CD14-positive monocyte (primary cell): ENCODE measurements around the gene CDH8. TPM values are rescaled to one million over a fixed set of nuclear protein-coding genes. Genes with fewer than 3 reads are reported as not detected.

Experiments
- DNase-seq, 3 donors: peaks; one replicate each; pipeline ENCODE4 v3.0.0-alpha.2; 2011 to 2022
- H2AFZ ChIP-seq: 2 replicates; pipeline ENCODE4 v1.6.0; 2012; ENCODE audit warnings: mild to moderate bottlenecking, low read depth, low read length, inconsistent platforms; ENCODE audit not compliant: insufficient read depth, poor library complexity, severe bottlenecking
- H3K27ac ChIP-seq, 2 donors: 1 replicate in 1 of 2; 2 replicates in 1 of 2; pipeline ENCODE4 v1.5.1; 2012 to 2013; ENCODE audit warnings: low read length in 2 of 2, control low read depth in 1 of 2, inconsistent platforms in 1 of 2, low read depth in 1 of 2, mild to moderate bottlenecking in 1 of 2
- H3K27me3 ChIP-seq, 2 donors: one replicate each; pipeline versions ENCODE4 v1.6.0 to v1.6.1; 2011 to 2013; ENCODE audit warnings: low read length in 2 of 2; ENCODE audit not compliant: control insufficient read depth in 2 of 2, insufficient read depth in 2 of 2
- H3K36me3 ChIP-seq, 2 donors: replicated peaks in 1 of 2; 1 replicate in 1 of 2; 2 replicates in 1 of 2; pipeline versions ENCODE4 v1.5.1 to v1.6.1; 2012 to 2013; ENCODE audit warnings: low read length in 2 of 2, control low read depth in 1 of 2, inconsistent platforms in 1 of 2, mild to moderate bottlenecking in 1 of 2; ENCODE audit not compliant: insufficient read depth in 2 of 2, control insufficient read depth in 1 of 2
- H3K4me1 ChIP-seq, 2 donors: 1 replicate in 1 of 2; 2 replicates in 1 of 2; pipeline versions ENCODE4 v1.5.1 to v1.6.1; 2012 to 2013; ENCODE audit warnings: low read length in 2 of 2, control low read depth in 1 of 2, inconsistent platforms in 1 of 2, mild to moderate bottlenecking in 1 of 2, moderate library complexity in 1 of 2; ENCODE audit not compliant: insufficient read depth in 2 of 2, control insufficient read depth in 1 of 2
- H3K4me2 ChIP-seq: replicated peaks from 2 replicates; pipeline ENCODE3; 2012; ENCODE audit warnings: low read length, moderate library complexity, mild to moderate bottlenecking; ENCODE audit not compliant: poor library complexity, severe bottlenecking; ENCODE audit errors: extremely low read depth
- H3K4me3 ChIP-seq, 3 experiments: fragments of 200-600 bp in 1 of 3; sonication (generic) in 1 of 3; replicated peaks in 1 of 3; 1 replicate in 2 of 3; 2 replicates in 1 of 3; pipeline ENCODE4 v1.5.1; 2011 to 2013; ENCODE audit warnings: low read length in 3 of 3, mild to moderate bottlenecking in 3 of 3, control low read depth in 2 of 3, low read depth in 2 of 3, inconsistent platforms in 1 of 3, moderate library complexity in 1 of 3
- H3K79me2 ChIP-seq: 2 replicates; pipeline ENCODE4 v1.6.0; 2012; ENCODE audit warnings: mild to moderate bottlenecking, control low read depth, inconsistent platforms, low read length, moderate library complexity; ENCODE audit not compliant: insufficient read depth
- H3K9ac ChIP-seq: 2 replicates; pipeline ENCODE4 v1.6.0; 2017; ENCODE audit warnings: low read length, mild to moderate bottlenecking; ENCODE audit not compliant: insufficient read depth, poor library complexity, severe bottlenecking
- H3K9me3 ChIP-seq, 2 donors: replicated peaks in 1 of 2; 1 replicate in 1 of 2; 2 replicates in 1 of 2; pipeline versions ENCODE4 v1.5.1 to v1.6.1; 2012 to 2013; ENCODE audit warnings: low read length in 2 of 2, control low read depth in 1 of 2; ENCODE audit not compliant: control insufficient read depth in 1 of 2, insufficient read depth in 1 of 2
- H4K20me1 ChIP-seq: 2 replicates; pipeline ENCODE4 v1.6.0; 2012; ENCODE audit warnings: mild to moderate bottlenecking, low read length, control low read depth, moderate library complexity; ENCODE audit not compliant: insufficient read depth
- H3K27ac Mint-ChIP-seq, 7 donors: one replicate each; pipeline ENCODE4 v1.8.0; 2020; ENCODE audit warnings: mild to moderate bottlenecking in 7 of 7, mixed read lengths in 7 of 7, moderate library complexity in 6 of 7, inconsistent platforms in 2 of 7
- H3K27me3 Mint-ChIP-seq, 3 donors: one replicate each; pipeline ENCODE4 v1.8.0; 2021 to 2022; ENCODE audit warnings: low read depth in 3 of 3, mild to moderate bottlenecking in 3 of 3, mixed read lengths in 3 of 3, moderate library complexity in 3 of 3, inconsistent platforms in 1 of 3
- H3K36me3 Mint-ChIP-seq, 2 donors: one replicate each; pipeline ENCODE4 v1.8.0; 2020; ENCODE audit warnings: mixed read lengths in 2 of 2, inconsistent platforms in 1 of 2, mild to moderate bottlenecking in 1 of 2
- H3K4me1 Mint-ChIP-seq: one replicate; pipeline ENCODE4 v1.8.0; 2020; ENCODE audit warnings: mild to moderate bottlenecking, mixed read lengths
- H3K4me3 Mint-ChIP-seq, 2 donors: one replicate each; pipeline ENCODE4 v1.8.0; 2020; ENCODE audit warnings: mild to moderate bottlenecking in 2 of 2, mixed read lengths in 2 of 2, moderate library complexity in 1 of 2
- H3K9me3 Mint-ChIP-seq, 7 donors: one replicate each; pipeline ENCODE4 v1.8.0; 2020 to 2022; ENCODE audit warnings: mixed read lengths in 7 of 7, mild to moderate bottlenecking in 6 of 7, moderate library complexity in 6 of 7, inconsistent platforms in 2 of 7
- WGBS: methylation state at CpG from one replicate; pipeline ENCODE4 v1.1.5; 2013; ENCODE audit warnings: missing lambda C conversion rate; ENCODE audit not compliant: insufficient coverage; 5-methylcytosine and 5-hydroxymethylcytosine counted together
- intact Hi-C, 2 donors: fragments of 100-400 bp; cut with micrococcal nuclease; formaldehyde crosslinking; loops; one replicate each; pipeline versions ENCODE4 v1.15.0 to v1.15.1; 2023
- polyA plus RNA-seq, 3 donors: library from polyadenylated mRNA; depleted of rRNA in 1 of 3; unstranded in 2 of 3; stranded (reverse) in 1 of 3; fragments of 300-500 nt in 2 of 3; fragments of >200 nt in 1 of 3; fragmentation: Illumina TruSeq in 2 of 3; gene quantifications; 1 replicate in 2 of 3; 2 replicates in 1 of 3; pipeline ENCODE4 v1.2.3, GENCODE V29; 2012 to 2021
- TF ChIP-seq, protein P1 (sequence below): fragments of 200-600 bp; IDR thresholded peaks from one replicate; pipeline ENCODE4 v1.8.0; 2022; ENCODE audit warnings: antibody characterized with exemption, mild to moderate bottlenecking

CDH8 gene
- polyA plus RNA-seq, 3 donors, result not detected

DNA sequence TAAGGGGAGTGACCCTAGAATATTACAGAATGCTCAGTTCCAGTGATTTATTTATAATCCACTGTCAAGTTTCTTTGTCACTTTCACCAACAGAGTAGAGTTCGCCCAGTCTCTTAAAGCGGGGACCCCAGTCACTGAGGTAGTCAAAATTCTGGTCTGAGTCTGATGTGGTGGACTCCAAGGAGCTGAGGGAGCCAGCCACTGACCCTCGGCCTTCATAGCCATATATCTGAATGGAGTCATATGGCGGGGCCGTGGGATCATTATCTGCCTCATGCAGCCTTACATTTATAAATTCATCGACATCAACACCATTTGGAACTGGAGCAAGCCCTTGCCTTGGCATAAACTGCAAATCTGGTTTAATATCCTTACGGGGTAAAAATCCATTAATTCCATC, 382.7 kb downstream of the CDH8 start:
- no peak overlapping the region for H3K4me3 Mint-ChIP-seq
- Histone ChIP-seq H3K4me2 (no peak overlapping the region), H3K9me3 (no peaks in the 10 kb centered on the region), H3K27me3 (no peaks in the 10 kb centered on the region), H3K36me3 (no peaks in the 10 kb centered on the region), H3K27ac (no peak overlapping the region), H3K4me1 (no peaks in the 10 kb centered on the region), H4K20me1 (no peaks in the 10 kb centered on the region), H3K4me3 (no peak overlapping the region), H2AFZ (no peak overlapping the region), H3K79me2 (no peaks in the 10 kb centered on the region), H3K9ac (no peak overlapping the region)
- intact Hi-C loops, result no loop called here
- no peak overlapping the region for H3K27ac Mint-ChIP-seq
- WGBS, result 100% methylated on average over 5 of the region's 7 CpGs
- TF ChIP-seq, protein P1, sequence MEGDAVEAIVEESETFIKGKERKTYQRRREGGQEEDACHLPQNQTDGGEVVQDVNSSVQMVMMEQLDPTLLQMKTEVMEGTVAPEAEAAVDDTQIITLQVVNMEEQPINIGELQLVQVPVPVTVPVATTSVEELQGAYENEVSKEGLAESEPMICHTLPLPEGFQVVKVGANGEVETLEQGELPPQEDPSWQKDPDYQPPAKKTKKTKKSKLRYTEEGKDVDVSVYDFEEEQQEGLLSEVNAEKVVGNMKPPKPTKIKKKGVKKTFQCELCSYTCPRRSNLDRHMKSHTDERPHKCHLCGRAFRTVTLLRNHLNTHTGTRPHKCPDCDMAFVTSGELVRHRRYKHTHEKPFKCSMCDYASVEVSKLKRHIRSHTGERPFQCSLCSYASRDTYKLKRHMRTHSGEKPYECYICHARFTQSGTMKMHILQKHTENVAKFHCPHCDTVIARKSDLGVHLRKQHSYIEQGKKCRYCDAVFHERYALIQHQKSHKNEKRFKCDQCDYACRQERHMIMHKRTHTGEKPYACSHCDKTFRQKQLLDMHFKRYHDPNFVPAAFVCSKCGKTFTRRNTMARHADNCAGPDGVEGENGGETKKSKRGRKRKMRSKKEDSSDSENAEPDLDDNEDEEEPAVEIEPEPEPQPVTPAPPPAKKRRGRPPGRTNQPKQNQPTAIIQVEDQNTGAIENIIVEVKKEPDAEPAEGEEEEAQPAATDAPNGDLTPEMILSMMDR, result no peak
- H3K27me3 Mint-ChIP-seq, result peaks cover 0 to 2% (median 0%) of the 10 kb centered on the region in 3 donors
- H3K9me3 Mint-ChIP-seq, result peaks cover 0 to 2% (median 0%) of the 10 kb centered on the region in 7 donors
- no peaks in the 10 kb centered on the region for H3K36me3 Mint-ChIP-seq
- no peak for DNase-seq
- no peaks in the 10 kb centered on the region for H3K4me1 Mint-ChIP-seq

DNA sequence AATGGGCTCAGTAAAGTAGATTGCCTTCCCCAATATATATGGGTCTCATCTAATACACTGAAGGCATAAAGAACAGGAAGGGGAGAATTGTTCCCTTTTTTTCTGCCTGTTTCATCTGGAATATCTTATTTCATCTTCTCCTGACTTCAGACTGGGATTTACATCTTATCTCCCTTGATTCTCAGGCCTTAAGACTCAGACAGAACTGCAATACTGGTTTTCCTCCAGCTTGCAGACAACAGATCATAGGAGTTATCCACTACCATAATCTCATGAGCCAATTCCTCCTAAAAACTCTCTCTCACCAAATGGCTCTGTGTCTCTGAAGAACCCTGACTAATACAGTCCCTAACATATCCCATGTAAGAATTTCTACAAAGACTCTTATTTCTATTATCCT, 390.7 kb downstream of the CDH8 start:
- H4K20me1 ChIP-seq, result no peaks in the 10 kb centered on the region
- no peak overlapping the region for H3K9ac ChIP-seq
- intact Hi-C loops, result no loop called here
- Mint-ChIP-seq H3K27ac (no peak overlapping the region), H3K4me1 (no peaks in the 10 kb centered on the region), H3K27me3 (no peaks in the 10 kb centered on the region), H3K36me3 (no peaks in the 10 kb centered on the region), H3K9me3 (no peaks in the 10 kb centered on the region), H3K4me3 (no peak overlapping the region)
- no peaks in the 10 kb centered on the region for H3K36me3 ChIP-seq
- no peak overlapping the region for H2AFZ ChIP-seq
- no peaks in the 10 kb centered on the region for H3K79me2 ChIP-seq
- H3K4me1 ChIP-seq, result no peaks in the 10 kb centered on the region
- no peak for DNase-seq
- H3K4me3 ChIP-seq, result no peak overlapping the region
- no peak overlapping the region for H3K4me2 ChIP-seq
- TF ChIP-seq, protein P1, result no peak
- no peaks in the 10 kb centered on the region for H3K9me3 ChIP-seq
- H3K27ac ChIP-seq, result no peak overlapping the region
- no peaks in the 10 kb centered on the region for H3K27me3 ChIP-seq
